K562 (cell line): Measurements from ENCODE around the gene C11orf98. TPM values are rescaled to one million over a fixed set of nuclear protein-coding genes. Genes with fewer than 3 reads are reported as not detected.

Experiments used
- BRD4 ChIP-seq: fragments of 200-600 bp; sonication (generic); IDR thresholded peaks from 2 replicates; pipeline ENCODE4 v1.6.1; 2017; ENCODE audit warnings: inconsistent platforms
- CCNT2 ChIP-seq: IDR thresholded peaks from 2 replicates; pipeline ENCODE4 v1.6.1; 2011; ENCODE audit warnings: borderline replicate concordance, low read depth, mild to moderate bottlenecking, moderate library complexity, mixed read lengths, low read length; ENCODE audit not compliant: insufficient read length; ENCODE audit errors: extremely low read depth
- HSF4 ChIP-seq: fragments of 250-450 bp; sonication (Bioruptor Pico); IDR thresholded peaks from 2 replicates; pipeline ENCODE4 v2.1.2; 2022; ENCODE audit warnings: mild to moderate bottlenecking, moderate library complexity, borderline replicate concordance
- MTA3 ChIP-seq: fragments of 450-650 bp; formaldehyde crosslinking; IDR thresholded peaks from 2 replicates; pipeline ENCODE4 v1.6.1; 2017; ENCODE audit warnings: mild to moderate bottlenecking, borderline replicate concordance
- NRF1 ChIP-seq, 2 experiments: fragments of 450-650 bp; IDR thresholded peaks in 1 of 2; conservative IDR thresholded peaks in 1 of 2; 2 replicates each; pipeline ENCODE4 v1.6.1; 2014; ENCODE audit warnings: mild to moderate bottlenecking in 2 of 2
- PCBP1 ChIP-seq: fragments of 200-400 bp; formaldehyde crosslinking; IDR thresholded peaks from 2 replicates; pipeline ENCODE4 v1.6.1; 2018; ENCODE audit warnings: mild to moderate bottlenecking, low read depth, low read length; ENCODE audit not compliant: poor library complexity, severe bottlenecking
- POLR2AphosphoS5 ChIP-seq: IDR thresholded peaks from 2 replicates; pipeline ENCODE4 v1.6.1; 2011; ENCODE audit warnings: mild to moderate bottlenecking, low read depth, low read length, moderate library complexity; ENCODE audit not compliant: control insufficient read depth, insufficient read depth
- ZBED1 ChIP-seq: IDR thresholded peaks from 2 replicates; pipeline ENCODE4 v1.6.1; 2014
- ZNF197 ChIP-seq: fragments of 200-800 bp; sonication (Bioruptor generic); IDR thresholded peaks from 2 replicates; pipeline ENCODE4 v1.6.1; 2016; ENCODE audit warnings: low read depth, missing genetic modification characterization, missing compliant biosample characterization
- polyA plus RNA-seq, 8 experiments: library from polyadenylated mRNA; depleted of rRNA in 4 of 8; stranded (reverse) in 5 of 8; unstranded in 3 of 8; fragments of >200 nt; fragmentation: Nextera tagmentation in 2 of 8; fragmentation: Illumina TruSeq in 1 of 8; extraction: Ambion mirVana in 2 of 8; extraction: Trizol in 1 of 8; gene quantifications; 2 replicates each; pipeline versions ENCODE4 v1.2.1 to v1.2.3, GENCODE V29; 2011 to 2014; ENCODE audit warnings: inconsistent platforms in 1 of 8, missing spikeins in 1 of 8
- total RNA-seq, 7 experiments: library from RNA; depleted of rRNA in 6 of 7; stranded (reverse); fragments of >200 nt in 6 of 7; fragmentation: Illumina TruSeq in 2 of 7; extraction: Trizol in 2 of 7; gene quantifications; 2 replicates each; pipeline versions ENCODE4 v1.2.1 to v1.2.3, GENCODE V29; 2011 to 2021; ENCODE audit warnings: low replicate concordance in 1 of 7
- TF ChIP-seq, protein P1 (sequence below): fragments of 250-450 bp; sonication (Bioruptor Pico); IDR thresholded peaks from 2 replicates; pipeline ENCODE4 v1.4.0; 2020
- TF ChIP-seq, protein P2 (sequence below), 2 experiments: fragments of 450-650 bp; IDR thresholded peaks; 2 replicates each; pipeline ENCODE4 v1.6.1; 2018; ENCODE audit warnings: mild to moderate bottlenecking in 2 of 2, low read depth in 1 of 2; ENCODE audit not compliant: partially characterized antibody in 2 of 2
- TF ChIP-seq, protein P3 (sequence below), 2 experiments: fragments of 150-350 bp in 1 of 2; IDR thresholded peaks; 2 replicates each; pipeline ENCODE4 v1.6.1; 2012 to 2016; ENCODE audit warnings: low read depth in 2 of 2, low read length in 2 of 2, mild to moderate bottlenecking in 1 of 2, moderate library complexity in 1 of 2

C11orf98 gene
- total and polyA plus RNA-seq, 9 of the 15 experiments (the other 6 are each of a cell fraction or from before 2014, with no cell fraction given) = 103 to 352 (median 218) TPM

DNA sequence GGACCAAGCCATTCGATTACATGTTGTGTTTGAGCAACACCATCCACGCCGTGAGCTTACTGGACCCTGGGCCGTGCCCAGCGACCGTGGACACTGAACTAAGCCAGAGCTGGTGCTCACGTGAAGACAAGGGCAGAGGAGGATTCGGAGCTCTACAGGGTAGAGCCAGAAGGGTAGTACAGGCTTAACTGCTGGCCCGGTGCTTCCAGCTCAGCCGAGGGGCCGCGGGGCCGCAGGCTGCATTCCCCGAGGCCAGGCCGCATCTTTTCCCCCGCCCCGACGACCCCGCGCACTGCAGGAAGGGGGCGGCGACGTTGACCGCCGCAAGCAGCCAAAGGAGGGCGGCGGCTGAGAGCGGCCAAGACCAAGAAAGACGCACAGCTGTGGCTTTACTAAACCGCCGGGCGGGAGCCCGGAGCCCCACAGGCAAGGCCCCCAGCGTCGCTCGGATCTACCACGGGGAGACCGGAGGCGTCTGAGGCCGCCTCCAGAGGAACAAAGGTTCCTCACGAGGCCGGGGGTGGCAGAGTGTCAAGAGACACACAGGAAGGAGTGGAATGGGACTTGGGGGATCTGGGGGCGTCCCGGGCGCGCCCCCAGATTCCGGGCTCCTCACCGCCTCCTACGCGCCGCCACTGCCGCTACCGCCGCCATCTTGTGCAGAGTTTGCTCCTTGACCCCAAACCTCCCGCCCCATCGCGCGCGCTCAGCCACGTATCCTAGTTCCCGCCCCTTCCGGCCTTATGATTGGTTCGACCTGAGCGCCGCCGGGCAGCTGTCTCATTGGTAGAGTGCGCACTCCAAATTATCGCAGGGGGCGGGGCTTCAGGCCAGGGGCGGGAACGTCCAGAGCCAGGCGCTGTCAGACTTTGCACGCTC, 18.8 kb downstream of the C11orf98 start, which contains the start of gene GANAB (continued):
- TF ChIP-seq, protein P1, sequence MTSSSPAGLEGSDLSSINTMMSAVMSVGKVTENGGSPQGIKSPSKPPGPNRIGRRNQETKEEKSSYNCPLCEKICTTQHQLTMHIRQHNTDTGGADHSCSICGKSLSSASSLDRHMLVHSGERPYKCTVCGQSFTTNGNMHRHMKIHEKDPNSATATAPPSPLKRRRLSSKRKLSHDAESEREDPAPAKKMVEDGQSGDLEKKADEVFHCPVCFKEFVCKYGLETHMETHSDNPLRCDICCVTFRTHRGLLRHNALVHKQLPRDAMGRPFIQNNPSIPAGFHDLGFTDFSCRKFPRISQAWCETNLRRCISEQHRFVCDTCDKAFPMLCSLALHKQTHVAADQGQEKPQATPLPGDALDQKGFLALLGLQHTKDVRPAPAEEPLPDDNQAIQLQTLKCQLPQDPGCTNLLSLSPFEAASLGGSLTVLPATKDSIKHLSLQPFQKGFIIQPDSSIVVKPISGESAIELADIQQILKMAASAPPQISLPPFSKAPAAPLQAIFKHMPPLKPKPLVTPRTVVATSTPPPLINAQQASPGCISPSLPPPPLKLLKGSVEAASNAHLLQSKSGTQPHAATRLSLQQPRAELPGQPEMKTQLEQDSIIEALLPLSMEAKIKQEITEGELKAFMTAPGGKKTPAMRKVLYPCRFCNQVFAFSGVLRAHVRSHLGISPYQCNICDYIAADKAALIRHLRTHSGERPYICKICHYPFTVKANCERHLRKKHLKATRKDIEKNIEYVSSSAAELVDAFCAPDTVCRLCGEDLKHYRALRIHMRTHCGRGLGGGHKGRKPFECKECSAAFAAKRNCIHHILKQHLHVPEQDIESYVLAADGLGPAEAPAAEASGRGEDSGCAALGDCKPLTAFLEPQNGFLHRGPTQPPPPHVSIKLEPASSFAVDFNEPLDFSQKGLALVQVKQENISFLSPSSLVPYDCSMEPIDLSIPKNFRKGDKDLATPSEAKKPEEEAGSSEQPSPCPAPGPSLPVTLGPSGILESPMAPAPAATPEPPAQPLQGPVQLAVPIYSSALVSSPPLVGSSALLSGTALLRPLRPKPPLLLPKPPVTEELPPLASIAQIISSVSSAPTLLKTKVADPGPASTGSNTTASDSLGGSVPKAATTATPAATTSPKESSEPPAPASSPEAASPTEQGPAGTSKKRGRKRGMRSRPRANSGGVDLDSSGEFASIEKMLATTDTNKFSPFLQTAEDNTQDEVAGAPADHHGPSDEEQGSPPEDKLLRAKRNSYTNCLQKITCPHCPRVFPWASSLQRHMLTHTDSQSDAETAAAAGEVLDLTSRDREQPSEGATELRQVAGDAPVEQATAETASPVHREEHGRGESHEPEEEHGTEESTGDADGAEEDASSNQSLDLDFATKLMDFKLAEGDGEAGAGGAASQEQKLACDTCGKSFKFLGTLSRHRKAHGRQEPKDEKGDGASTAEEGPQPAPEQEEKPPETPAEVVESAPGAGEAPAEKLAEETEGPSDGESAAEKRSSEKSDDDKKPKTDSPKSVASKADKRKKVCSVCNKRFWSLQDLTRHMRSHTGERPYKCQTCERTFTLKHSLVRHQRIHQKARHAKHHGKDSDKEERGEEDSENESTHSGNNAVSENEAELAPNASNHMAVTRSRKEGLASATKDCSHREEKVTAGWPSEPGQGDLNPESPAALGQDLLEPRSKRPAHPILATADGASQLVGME (CRISPR knock-in tag) = no peak
- TF ChIP-seq, protein P2, sequence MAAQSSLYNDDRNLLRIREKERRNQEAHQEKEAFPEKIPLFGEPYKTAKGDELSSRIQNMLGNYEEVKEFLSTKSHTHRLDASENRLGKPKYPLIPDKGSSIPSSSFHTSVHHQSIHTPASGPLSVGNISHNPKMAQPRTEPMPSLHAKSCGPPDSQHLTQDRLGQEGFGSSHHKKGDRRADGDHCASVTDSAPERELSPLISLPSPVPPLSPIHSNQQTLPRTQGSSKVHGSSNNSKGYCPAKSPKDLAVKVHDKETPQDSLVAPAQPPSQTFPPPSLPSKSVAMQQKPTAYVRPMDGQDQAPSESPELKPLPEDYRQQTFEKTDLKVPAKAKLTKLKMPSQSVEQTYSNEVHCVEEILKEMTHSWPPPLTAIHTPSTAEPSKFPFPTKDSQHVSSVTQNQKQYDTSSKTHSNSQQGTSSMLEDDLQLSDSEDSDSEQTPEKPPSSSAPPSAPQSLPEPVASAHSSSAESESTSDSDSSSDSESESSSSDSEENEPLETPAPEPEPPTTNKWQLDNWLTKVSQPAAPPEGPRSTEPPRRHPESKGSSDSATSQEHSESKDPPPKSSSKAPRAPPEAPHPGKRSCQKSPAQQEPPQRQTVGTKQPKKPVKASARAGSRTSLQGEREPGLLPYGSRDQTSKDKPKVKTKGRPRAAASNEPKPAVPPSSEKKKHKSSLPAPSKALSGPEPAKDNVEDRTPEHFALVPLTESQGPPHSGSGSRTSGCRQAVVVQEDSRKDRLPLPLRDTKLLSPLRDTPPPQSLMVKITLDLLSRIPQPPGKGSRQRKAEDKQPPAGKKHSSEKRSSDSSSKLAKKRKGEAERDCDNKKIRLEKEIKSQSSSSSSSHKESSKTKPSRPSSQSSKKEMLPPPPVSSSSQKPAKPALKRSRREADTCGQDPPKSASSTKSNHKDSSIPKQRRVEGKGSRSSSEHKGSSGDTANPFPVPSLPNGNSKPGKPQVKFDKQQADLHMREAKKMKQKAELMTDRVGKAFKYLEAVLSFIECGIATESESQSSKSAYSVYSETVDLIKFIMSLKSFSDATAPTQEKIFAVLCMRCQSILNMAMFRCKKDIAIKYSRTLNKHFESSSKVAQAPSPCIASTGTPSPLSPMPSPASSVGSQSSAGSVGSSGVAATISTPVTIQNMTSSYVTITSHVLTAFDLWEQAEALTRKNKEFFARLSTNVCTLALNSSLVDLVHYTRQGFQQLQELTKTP (IDR thresholded peaks at IDR 0.05; ENCODE audit: low read depth in 1 of 2, partially characterized antibody in 2 of 2) = no peak
- TF ChIP-seq MTA3 (peak; percentile 50), HSF4 (CRISPR knock-in tag) (no peak), ZBED1 (peak; percentile 30; the same call in 1 of the 2 replicates), POLR2AphosphoS5 (peak; percentile 95), BRD4 (peak; percentile 90), ZNF197 (no peak), PCBP1 (no peak), CCNT2 (peak; percentile 67), NRF1 (conservative IDR thresholded peaks at IDR 0.05 in 1 of 2, IDR thresholded peaks at IDR 0.05 in 1 of 2) (peak; percentile 82 to 85)
- TF ChIP-seq, protein P3, sequence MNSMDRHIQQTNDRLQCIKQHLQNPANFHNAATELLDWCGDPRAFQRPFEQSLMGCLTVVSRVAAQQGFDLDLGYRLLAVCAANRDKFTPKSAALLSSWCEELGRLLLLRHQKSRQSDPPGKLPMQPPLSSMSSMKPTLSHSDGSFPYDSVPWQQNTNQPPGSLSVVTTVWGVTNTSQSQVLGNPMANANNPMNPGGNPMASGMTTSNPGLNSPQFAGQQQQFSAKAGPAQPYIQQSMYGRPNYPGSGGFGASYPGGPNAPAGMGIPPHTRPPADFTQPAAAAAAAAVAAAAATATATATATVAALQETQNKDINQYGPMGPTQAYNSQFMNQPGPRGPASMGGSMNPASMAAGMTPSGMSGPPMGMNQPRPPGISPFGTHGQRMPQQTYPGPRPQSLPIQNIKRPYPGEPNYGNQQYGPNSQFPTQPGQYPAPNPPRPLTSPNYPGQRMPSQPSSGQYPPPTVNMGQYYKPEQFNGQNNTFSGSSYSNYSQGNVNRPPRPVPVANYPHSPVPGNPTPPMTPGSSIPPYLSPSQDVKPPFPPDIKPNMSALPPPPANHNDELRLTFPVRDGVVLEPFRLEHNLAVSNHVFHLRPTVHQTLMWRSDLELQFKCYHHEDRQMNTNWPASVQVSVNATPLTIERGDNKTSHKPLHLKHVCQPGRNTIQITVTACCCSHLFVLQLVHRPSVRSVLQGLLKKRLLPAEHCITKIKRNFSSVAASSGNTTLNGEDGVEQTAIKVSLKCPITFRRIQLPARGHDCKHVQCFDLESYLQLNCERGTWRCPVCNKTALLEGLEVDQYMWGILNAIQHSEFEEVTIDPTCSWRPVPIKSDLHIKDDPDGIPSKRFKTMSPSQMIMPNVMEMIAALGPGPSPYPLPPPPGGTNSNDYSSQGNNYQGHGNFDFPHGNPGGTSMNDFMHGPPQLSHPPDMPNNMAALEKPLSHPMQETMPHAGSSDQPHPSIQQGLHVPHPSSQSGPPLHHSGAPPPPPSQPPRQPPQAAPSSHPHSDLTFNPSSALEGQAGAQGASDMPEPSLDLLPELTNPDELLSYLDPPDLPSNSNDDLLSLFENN (IDR thresholded peaks at IDR 0.05; ENCODE audit: low read depth in 2 of 2, low read length in 2 of 2) = no peak
